Common myeloid progenitor, CD34-positive (primary cell): ENCODE results near the gene GLI2.

ENCODE experiments used
- CTCF ChIA-PET: fragments of 350-600 bp; sonication (Branson Sonifier 250); formaldehyde crosslinking; loops from one replicate; lab custom pipeline; 2021; ENCODE audit warnings: antibody characterized with exemption; lab: Charles Lee
- POLR2A ChIA-PET: fragments of 350-600 bp; sonication (Branson Sonifier 250); formaldehyde crosslinking; loops from one replicate; lab custom pipeline; 2021; ENCODE audit warnings: antibody characterized with exemption; lab: Charles Lee
- DNase-seq, 3 donors: peaks; one replicate each; pipeline versions ENCODE4 v3.0.0 to v3.0.0-alpha.2; 2013
- H3K27ac ChIP-seq, 2 experiments: 1 replicate in 1 of 2; 2 replicates in 1 of 2; pipeline ENCODE4 v1.7.0; 2013; ENCODE audit warnings: inconsistent platforms in 2 of 2, low read length in 2 of 2, mild to moderate bottlenecking in 2 of 2, low read depth in 1 of 2, moderate library complexity in 1 of 2; ENCODE audit not compliant: severe bottlenecking in 2 of 2, insufficient read depth in 1 of 2, poor library complexity in 1 of 2
- H3K27me3 ChIP-seq, 5 experiments: replicated peaks in 2 of 5; 1 replicate in 3 of 5; 2 replicates in 2 of 5; pipeline versions ENCODE4 v1.6.1 to v1.7.0; 2013; ENCODE audit warnings: low read length in 4 of 5, mild to moderate bottlenecking in 2 of 5, moderate library complexity in 2 of 5, inconsistent platforms in 1 of 5; ENCODE audit not compliant: insufficient read depth in 5 of 5, control insufficient read depth in 4 of 5
- H3K36me3 ChIP-seq, 4 experiments: 1 replicate in 2 of 4; 2 replicates in 2 of 4; pipeline versions ENCODE4 v1.6.1 to v1.7.0; 2013; ENCODE audit warnings: low read length in 3 of 4, control low read depth in 1 of 4, mild to moderate bottlenecking in 1 of 4; ENCODE audit not compliant: control insufficient read depth in 4 of 4, insufficient read depth in 4 of 4
- H3K4me1 ChIP-seq, 4 experiments: 1 replicate in 3 of 4; 2 replicates in 1 of 4; pipeline versions ENCODE4 v1.6.1 to v1.7.1; 2013; ENCODE audit warnings: low read length in 3 of 4, mild to moderate bottlenecking in 3 of 4, control low read depth in 1 of 4, inconsistent platforms in 1 of 4, moderate library complexity in 1 of 4; ENCODE audit not compliant: control insufficient read depth in 4 of 4, insufficient read depth in 4 of 4; ENCODE audit errors: control extremely low read depth in 1 of 4
- H3K4me3 ChIP-seq, 7 experiments: 1 replicate in 4 of 7; 2 replicates in 3 of 7; pipeline versions ENCODE4 v1.5.1 to v1.7.0; 2013; ENCODE audit warnings: mild to moderate bottlenecking in 7 of 7, low read length in 6 of 7, moderate library complexity in 6 of 7, inconsistent platforms in 2 of 7, low read depth in 2 of 7, control low read depth in 1 of 7; ENCODE audit not compliant: insufficient read depth in 4 of 7, control insufficient read depth in 1 of 7; ENCODE audit errors: extremely low read depth in 1 of 7
- H3K9me3 ChIP-seq, 5 experiments: 1 replicate in 4 of 5; 2 replicates in 1 of 5; pipeline versions ENCODE4 v1.6.1 to v1.7.1; 2013; ENCODE audit warnings: low read length in 4 of 5, mild to moderate bottlenecking in 2 of 5, inconsistent platforms in 1 of 5, low read depth in 1 of 5, moderate library complexity in 1 of 5; ENCODE audit not compliant: control insufficient read depth in 4 of 5, insufficient read depth in 2 of 5; ENCODE audit errors: control extremely low read depth in 1 of 5
- WGBS: methylation state at CpG from one replicate; pipeline ENCODE4 v1.1.5; 2013; ENCODE audit not compliant: insufficient coverage; 5-methylcytosine and 5-hydroxymethylcytosine counted together

GLI2 gene

DNA sequence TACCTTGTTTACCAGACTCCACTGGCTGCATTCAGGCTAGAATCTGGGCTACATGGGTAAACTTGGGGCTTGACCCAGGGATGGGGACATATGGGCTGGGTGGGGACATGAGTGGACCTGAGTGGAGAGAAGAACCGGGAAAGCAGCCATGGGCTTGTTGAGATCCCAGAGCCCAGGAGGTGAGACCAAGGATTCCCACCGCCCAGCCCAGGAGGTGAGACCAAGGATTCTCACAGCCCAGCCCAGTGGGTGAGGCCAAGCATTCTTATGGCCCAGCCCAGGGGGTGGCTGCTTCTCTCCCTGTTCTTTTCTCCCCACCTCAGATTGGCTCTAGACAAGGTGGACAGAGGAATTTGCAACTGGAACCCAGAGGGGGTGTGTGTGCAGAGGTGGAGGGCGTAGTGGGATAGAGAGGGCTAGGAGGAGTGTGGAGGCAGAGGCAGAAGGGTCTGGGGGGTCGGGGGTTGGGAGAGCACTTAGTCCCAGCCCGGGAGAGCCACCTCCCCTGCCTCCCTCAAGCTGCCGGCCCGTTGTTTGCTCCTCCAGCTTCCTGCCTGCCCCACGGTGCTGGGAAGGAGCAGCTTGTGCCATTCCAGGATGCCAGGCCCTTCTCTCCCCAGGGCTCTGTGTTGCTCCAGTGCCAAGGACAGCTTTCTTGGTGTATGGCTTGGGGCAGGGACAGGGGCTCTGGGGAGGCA is 25.6 kb downstream of the GLI2 start:
- Histone ChIP-seq H3K27me3 (peaks cover 0 to 2% (median 0%) of the 10 kb centered on the region in 5 experiments), H3K27ac (no peak overlapping the region), H3K4me1 (peaks cover 0 to 24% (median 0%) of the 10 kb centered on the region in 4 experiments), H3K4me3 (no peak overlapping the region), H3K9me3 (peaks cover 0 to 9% (median 0%) of the 10 kb centered on the region in 5 experiments), H3K36me3 (no peaks in the 10 kb centered on the region)
- 95% methylated on average over 6 of the region's 8 CpGs for WGBS
- CTCF ChIA-PET: no interaction called here
- POLR2A ChIA-PET: no interaction called here
- no peak for DNase-seq

DNA sequence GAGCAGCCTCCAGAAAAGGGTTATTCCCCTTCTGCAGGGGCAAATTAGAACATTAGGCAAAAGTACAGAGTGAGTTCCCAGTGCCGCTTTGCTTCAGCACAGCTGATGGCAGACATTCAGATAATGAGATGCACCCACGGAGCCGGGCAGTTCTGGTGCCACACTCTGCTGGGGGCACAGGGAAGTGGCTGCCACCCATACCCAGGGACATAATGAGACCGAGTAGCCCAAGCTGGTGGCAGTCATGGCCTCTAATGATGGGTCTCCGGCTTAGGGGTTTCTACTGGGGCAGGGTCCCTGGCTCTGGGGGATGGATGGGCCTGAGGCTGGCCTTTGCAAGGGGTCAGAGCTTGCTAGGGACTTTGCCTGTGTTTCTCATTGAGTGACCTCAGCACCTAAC is 26.2 kb downstream of the GLI2 start:
- H3K27me3 ChIP-seq: peaks cover 0 to 2% (median 0%) of the 10 kb centered on the region in 5 experiments
- no peak overlapping the region for H3K4me3 ChIP-seq
- H3K27ac ChIP-seq: no peak overlapping the region
- peaks cover 0 to 6% (median 0%) of the 10 kb centered on the region in 5 experiments for H3K9me3 ChIP-seq
- no peak for DNase-seq
- CTCF ChIA-PET: no interaction called here
- POLR2A ChIA-PET: no interaction called here
- H3K36me3 ChIP-seq: no peaks in the 10 kb centered on the region
- H3K4me1 ChIP-seq: peaks cover 0 to 24% (median 0%) of the 10 kb centered on the region in 4 experiments
- 98% methylated on average over 5 of the region's 5 CpGs for WGBS

DNA sequence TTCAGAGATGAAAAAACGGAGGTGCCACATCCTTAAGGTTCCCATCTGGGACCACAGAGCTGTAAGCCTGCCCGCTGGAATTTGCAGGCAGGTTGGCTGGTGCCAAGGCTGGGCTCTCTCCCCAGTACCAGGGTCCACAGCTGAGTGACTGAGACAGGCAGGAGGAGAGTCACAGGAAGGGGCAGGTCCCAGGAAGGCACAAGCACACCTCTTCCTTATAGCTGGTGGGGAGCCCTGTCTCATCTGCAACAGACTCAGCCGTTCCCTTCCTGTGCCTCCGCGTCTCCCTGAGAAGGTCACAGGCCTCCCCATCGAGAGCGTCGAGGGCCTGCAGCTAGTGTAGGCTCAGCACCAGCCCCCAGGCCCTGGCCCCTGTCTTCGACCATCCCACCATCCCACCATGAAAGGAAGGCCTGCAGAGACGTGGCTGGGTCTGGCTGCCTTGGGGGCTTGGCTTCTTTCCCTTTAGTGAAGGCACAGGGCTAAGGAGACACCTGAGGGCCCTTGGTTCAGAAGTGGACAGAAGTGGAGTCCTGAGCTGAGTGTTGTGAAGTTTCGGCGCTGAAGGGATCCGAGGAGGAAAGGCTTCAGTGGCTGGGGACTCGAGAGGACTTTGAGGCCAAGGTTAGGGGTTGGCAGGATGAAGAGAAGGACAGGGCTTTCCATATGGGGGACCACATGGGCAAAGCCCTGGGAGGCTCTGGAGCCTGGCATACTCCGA is 26.8 kb downstream of the GLI2 start:
- 97% methylated on average over 8 of the region's 15 CpGs for WGBS
- peaks cover 0 to 24% (median 0%) of the 10 kb centered on the region in 4 experiments for H3K4me1 ChIP-seq

DNA sequence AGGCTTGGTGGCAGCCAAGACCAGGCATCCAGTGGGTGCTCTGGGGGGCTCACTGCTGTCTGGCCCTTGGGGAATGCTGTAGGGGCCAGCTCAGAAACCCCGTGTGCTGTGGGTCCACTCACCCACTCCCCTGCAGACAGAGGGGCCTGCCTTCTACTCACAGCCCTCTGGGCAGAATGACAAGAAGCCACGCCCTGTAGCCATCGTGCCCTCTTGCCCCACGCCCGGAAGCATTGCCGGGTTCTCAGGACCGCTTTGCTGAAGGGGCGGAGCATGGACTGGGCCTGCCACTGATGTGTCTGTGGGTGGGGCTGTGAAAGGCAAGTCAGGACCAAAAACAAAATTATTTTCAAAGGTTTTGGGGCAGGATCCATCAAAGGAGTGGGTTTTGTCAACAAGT is 27.8 kb downstream of the GLI2 start:
- no peak overlapping the region for H3K27ac ChIP-seq
- 99% methylated on average over 8 of the region's 8 CpGs for WGBS
- no peak for DNase-seq
- H3K4me1 ChIP-seq: peaks cover 0 to 17% (median 0%) of the 10 kb centered on the region in 4 experiments
- POLR2A ChIA-PET: no interaction called here
- no peak overlapping the region for H3K4me3 ChIP-seq
- no peaks in the 10 kb centered on the region for H3K9me3 ChIP-seq
- peaks cover 0 to 2% (median 0%) of the 10 kb centered on the region in 5 experiments for H3K27me3 ChIP-seq
- CTCF ChIA-PET: no interaction called here
- no peaks in the 10 kb centered on the region for H3K36me3 ChIP-seq

More for the DNA sequence above, 26.8 kb downstream of the GLI2 start:
- no peak for DNase-seq
- Histone ChIP-seq H3K9me3 (peaks cover 0 to 2% (median 0%) of the 10 kb centered on the region in 5 experiments), H3K4me3 (no peak overlapping the region), H3K36me3 (no peaks in the 10 kb centered on the region), H3K27ac (no peak overlapping the region), H3K27me3 (peaks cover 0 to 2% (median 0%) of the 10 kb centered on the region in 5 experiments)
- ChIA-PET CTCF (no interaction called here), POLR2A (no interaction called here)

DNA sequence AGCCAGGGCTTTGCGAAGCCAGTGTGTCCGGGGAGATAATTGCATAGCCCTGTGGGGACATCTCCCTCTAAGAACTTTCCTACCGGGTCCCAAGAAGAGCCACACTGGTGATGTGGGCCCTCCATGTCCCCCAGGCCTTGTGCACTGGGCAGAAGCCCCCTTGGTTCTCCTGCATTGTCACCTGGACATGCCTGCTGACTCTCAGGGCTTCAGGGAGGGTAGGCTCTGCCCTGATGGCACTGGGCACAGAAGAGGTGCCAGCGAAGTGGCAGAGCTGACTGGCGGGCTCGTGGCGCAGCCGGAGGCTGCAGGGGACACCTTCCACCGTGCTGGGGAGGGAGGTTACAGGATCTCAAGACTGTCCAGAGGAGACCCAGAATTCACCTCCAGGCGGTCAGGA is 28.3 kb downstream of the GLI2 start:
- H3K27me3 ChIP-seq: peaks cover 0 to 2% (median 0%) of the 10 kb centered on the region in 5 experiments
- WGBS: 96% methylated on average over 10 of the region's 10 CpGs
- CTCF ChIA-PET: no interaction called here

DNA sequence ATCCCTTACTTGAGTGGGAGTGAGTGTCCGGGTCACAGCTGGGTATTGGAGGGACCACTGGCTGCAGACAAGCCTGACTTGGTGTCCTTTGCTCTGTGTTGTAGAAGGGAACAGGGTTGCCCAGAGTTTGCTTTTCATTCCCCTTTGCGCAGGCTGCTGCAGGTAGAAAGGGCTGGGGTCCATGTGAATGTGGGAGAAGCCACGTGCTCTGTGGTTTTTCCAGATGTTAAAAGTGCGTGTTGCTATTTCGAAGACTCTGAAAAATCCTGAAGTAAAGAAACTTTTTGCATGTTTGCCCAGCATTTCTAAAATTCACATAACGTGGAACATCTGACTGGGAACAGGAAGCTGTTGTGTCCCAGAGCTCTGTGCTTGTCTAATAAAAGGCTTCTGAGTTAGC is 28.8 kb downstream of the GLI2 start:
- CTCF ChIA-PET: no interaction called here

More for the DNA sequence above, 28.3 kb downstream of the GLI2 start:
- Histone ChIP-seq H3K27ac (no peak overlapping the region), H3K4me1 (peaks cover 0 to 13% (median 0%) of the 10 kb centered on the region in 4 experiments), H3K36me3 (no peaks in the 10 kb centered on the region), H3K9me3 (no peaks in the 10 kb centered on the region), H3K4me3 (no peak overlapping the region)
- DNase-seq: no peak
- POLR2A ChIA-PET: no interaction called here

More for the DNA sequence above, 28.8 kb downstream of the GLI2 start:
- Histone ChIP-seq H3K4me3 (no peak overlapping the region), H3K27me3 (peaks cover 0 to 2% (median 0%) of the 10 kb centered on the region in 5 experiments), H3K36me3 (no peaks in the 10 kb centered on the region), H3K27ac (no peak overlapping the region), H3K9me3 (no peaks in the 10 kb centered on the region), H3K4me1 (peaks cover 0 to 10% (median 0%) of the 10 kb centered on the region in 4 experiments)
- DNase-seq: no peak
- WGBS: 93% methylated on average over 3 of the region's 6 CpGs
- POLR2A ChIA-PET: no interaction called here
